ENCODE results near the gene OVOL2.
"Not testable (repeated sequence)": the region's sequence is repeated elsewhere in the genome, so short reads cannot be mapped to it uniquely, and the experiment has no call there.

Gene OVOL2

GRCh38 chr20:18057994-18058349 is 256 bp upstream of the OVOL2 start:
- DNase-seq (ENCODE audit: low read depth in 3 of 3) = no peak

GRCh38 chr20:18056174-18057100 is 1.3 kb downstream of the OVOL2 start:
- DNase-seq (ENCODE audit: low read depth in 3 of 3) = no peak

GRCh38 chr20:18055261-18055660 is 2.5 kb downstream of the OVOL2 start:
- DNase-seq (ENCODE audit: low read depth in 3 of 3) = no peak

- DNase-seq (ENCODE audit: low read depth in 3 of 3) = no peak
Measured at GRCh38 chr20:18052856-18053255, 4.9 kb downstream of the OVOL2 start.

GRCh38 chr20:18050628-18051027 is 7.1 kb downstream of the OVOL2 start:
- DNase-seq (ENCODE audit: low read depth in 3 of 3) = no peak

GRCh38 chr20:18048176-18048575 is 9.5 kb downstream of the OVOL2 start:
- DNase-seq (ENCODE audit: low read depth in 3 of 3) = no peak

GRCh38 chr20:18046535-18046934 is 11.2 kb downstream of the OVOL2 start:
- DNase-seq (ENCODE audit: low read depth in 3 of 3) = no peak

GRCh38 chr20:18042229-18042628 is 15.5 kb downstream of the OVOL2 start:
- DNase-seq (ENCODE audit: low read depth in 3 of 3) = no peak

GRCh38 chr20:18041462-18041861 is 16.3 kb downstream of the OVOL2 start:
- DNase-seq (ENCODE audit: low read depth in 3 of 3) = no peak

GRCh38 chr20:18039063-18039462 is 18.7 kb downstream of the OVOL2 start:
- DNase-seq (ENCODE audit: low read depth in 3 of 3) = no peak

- no peak for DNase-seq (ENCODE audit: low read depth in 3 of 3)
Measured at GRCh38 chr20:18034039-18034438, 23.7 kb downstream of the OVOL2 start.

- no peak for DNase-seq (ENCODE audit: low read depth in 3 of 3)
Measured at GRCh38 chr20:18032977-18033892, 24.5 kb downstream of the OVOL2 start.

- no peak for DNase-seq (ENCODE audit: low read depth in 3 of 3)
Measured at GRCh38 chr20:18031888-18032509, 25.7 kb downstream of the OVOL2 start.

- DNase-seq (ENCODE audit: low read depth in 3 of 3) = no peak
Measured at GRCh38 chr20:18031050-18031449, 26.7 kb downstream of the OVOL2 start.

- DNase-seq (ENCODE audit: low read depth in 3 of 3) = no peak
Measured at GRCh38 chr20:18030020-18030419, 27.7 kb downstream of the OVOL2 start.

GRCh38 chr20:18027011-18027410 is 30.7 kb downstream of the OVOL2 start:
- not testable (repeated sequence) for DNase-seq (ENCODE audit: low read depth in 3 of 3)

- DNase-seq (ENCODE audit: low read depth in 3 of 3) = no peak
Measured at GRCh38 chr20:18024606-18025127, 33.0 kb downstream of the OVOL2 start.

GRCh38 chr20:18020931-18021330 is 36.8 kb downstream of the OVOL2 start:
- no peak for DNase-seq (ENCODE audit: low read depth in 3 of 3)

GRCh38 chr20:18019068-18019467 is 38.6 kb downstream of the OVOL2 start:
- DNase-seq (ENCODE audit: low read depth in 3 of 3) = no peak

- DNase-seq (ENCODE audit: low read depth in 3 of 3) = no peak
Measured at GRCh38 chr20:18018100-18018499, 39.6 kb downstream of the OVOL2 start.

- no peak for DNase-seq (ENCODE audit: low read depth in 3 of 3)
Measured at GRCh38 chr20:18016772-18017171, 40.9 kb downstream of the OVOL2 start.

GRCh38 chr20:18014411-18014810 is 43.3 kb downstream of the OVOL2 start:
- no peak for DNase-seq (ENCODE audit: low read depth in 3 of 3)

Data from stimulated activated CD4-positive, alpha-beta T cell treated with anti-CD3 and anti-CD28 coated beads, TNF-alpha, amount 100 ng/mL, for 24 hours (primary cell).